OCI-LY3 (cell line): ENCODE data around the gene MLXIP.

Experiments used
- H2AFZ ChIP-seq: fragments of 200-600, 300-600 bp; shearing (Covaris generic); 2 replicates; pipeline ENCODE4 v1.6.0; 2014; ENCODE audit warnings: antibody characterized with exemption, low read depth, low read length
- H3K27ac ChIP-seq: fragments of 200-600, 300-600 bp; sonication (generic); 2 replicates; pipeline ENCODE4 v1.5.1; 2014; ENCODE audit warnings: mild to moderate bottlenecking, low read length, moderate library complexity, mixed read lengths
- H3K27me3 ChIP-seq: fragments of 200-600, 300-600 bp; sonication (generic); 2 replicates; pipeline ENCODE4 v1.6.1; 2014; ENCODE audit warnings: low read depth, low read length, mixed read lengths
- H3K36me3 ChIP-seq: fragments of 200-600, 300-600 bp; sonication (generic); replicated peaks from 2 replicates; pipeline ENCODE3; 2014; ENCODE audit warnings: low read depth, low read length, mixed read lengths
- H3K4me1 ChIP-seq: fragments of 300-600, 200-600 bp; sonication (generic); 2 replicates; pipeline ENCODE4 v1.6.1; 2014; ENCODE audit warnings: low read length, mixed read lengths
- H3K4me2 ChIP-seq: fragments of 200-600, 300-600 bp; sonication (generic); 2 replicates; pipeline ENCODE4 v1.6.1; 2014; ENCODE audit warnings: low read length, mixed read lengths
- H3K4me3 ChIP-seq: fragments of 300-600, 200-600 bp; sonication (generic); 2 replicates; pipeline ENCODE4 v1.5.1; 2014; ENCODE audit warnings: antibody characterized with exemption, mild to moderate bottlenecking, low read length, moderate library complexity
- H3K79me2 ChIP-seq: fragments of 300-600, 200-600 bp; shearing (Covaris generic); 2 replicates; pipeline ENCODE4 v1.6.1; 2014; ENCODE audit warnings: mild to moderate bottlenecking, low read length, mixed read lengths
- H3K9ac ChIP-seq: fragments of 300-600, 200-600 bp; shearing (Covaris generic); 2 replicates; pipeline ENCODE4 v1.6.0; 2014; ENCODE audit warnings: mild to moderate bottlenecking, low read length, moderate library complexity
- H3K9me3 ChIP-seq: fragments of 200-600, 300-600 bp; shearing (Covaris generic); 2 replicates; pipeline ENCODE4 v1.6.1; 2014; ENCODE audit warnings: low read length, mixed read lengths; ENCODE audit not compliant: insufficient read depth
- H4K20me1 ChIP-seq: fragments of 200-600, 300-600 bp; sonication (generic); 2 replicates; pipeline ENCODE4 v1.6.1; 2016; ENCODE audit warnings: low read length, mixed read lengths; ENCODE audit not compliant: insufficient read depth
- CTCF ChIP-seq: fragments of 200-600, 300-600 bp; sonication (generic); IDR thresholded peaks from 2 replicates; pipeline ENCODE4 v1.5.1; 2014; ENCODE audit warnings: antibody characterized with exemption, low read length, low read depth
- EZH2phosphoT487 ChIP-seq: fragments of 200-600 bp; shearing (Covaris generic); IDR thresholded peaks from 2 replicates; pipeline ENCODE4 v1.6.1; 2018; ENCODE audit warnings: antibody characterized with exemption, mixed run types, low read depth

Gene MLXIP

GRCh38 chr12:122137229-122137628, 58.7 kb downstream of the MLXIP start:
- no peak for TF ChIP-seq EZH2phosphoT487
- no peaks in the 10 kb centered on the region for H3K27me3 ChIP-seq
- no peaks in the 10 kb centered on the region for H3K79me2 ChIP-seq
- H3K36me3 ChIP-seq, result peaks cover 12% of the 10 kb centered on the region
- no peak overlapping the region for H3K4me2 ChIP-seq
- no peak overlapping the region for H3K27ac ChIP-seq
- no peaks in the 10 kb centered on the region for H4K20me1 ChIP-seq
- no peak overlapping the region for H3K9ac ChIP-seq
- H3K9me3 ChIP-seq, result no peaks in the 10 kb centered on the region
- H3K4me3 ChIP-seq, result no peak overlapping the region
- no peaks in the 10 kb centered on the region for H3K4me1 ChIP-seq
- H2AFZ ChIP-seq, result no peak overlapping the region

- peaks cover 11% of the 10 kb centered on the region for H3K36me3 ChIP-seq
- H2AFZ ChIP-seq, result no peak overlapping the region
- no peaks in the 10 kb centered on the region for H3K9me3 ChIP-seq
- H3K4me3 ChIP-seq, result no peak overlapping the region
- no peaks in the 10 kb centered on the region for H3K4me1 ChIP-seq
- H3K27ac ChIP-seq, result no peak overlapping the region
- no peak overlapping the region for H3K4me2 ChIP-seq
- no peaks in the 10 kb centered on the region for H3K27me3 ChIP-seq
- TF ChIP-seq EZH2phosphoT487 (no peak), CTCF (no peak)
- no peak overlapping the region for H3K9ac ChIP-seq
- no peaks in the 10 kb centered on the region for H3K79me2 ChIP-seq
- H4K20me1 ChIP-seq, result no peaks in the 10 kb centered on the region
Observed at GRCh38 chr12:122137681-122138080, 59.1 kb downstream of the MLXIP start.

- Histone ChIP-seq H3K27ac (no peak overlapping the region), H3K4me3 (no peak overlapping the region), H2AFZ (no peak overlapping the region), H4K20me1 (no peaks in the 10 kb centered on the region), H3K36me3 (peaks cover 12% of the 10 kb centered on the region), H3K9ac (no peak overlapping the region), H3K27me3 (no peaks in the 10 kb centered on the region), H3K9me3 (no peaks in the 10 kb centered on the region), H3K4me1 (no peaks in the 10 kb centered on the region), H3K4me2 (no peak overlapping the region), H3K79me2 (no peaks in the 10 kb centered on the region)
- TF ChIP-seq CTCF (no peak), EZH2phosphoT487 (no peak)
Observed at GRCh38 chr12:122138181-122138580, 59.6 kb downstream of the MLXIP start.

- H4K20me1 ChIP-seq, result no peaks in the 10 kb centered on the region
- H3K4me1 ChIP-seq, result no peaks in the 10 kb centered on the region
- no peak overlapping the region for H3K4me2 ChIP-seq
- no peaks in the 10 kb centered on the region for H3K27me3 ChIP-seq
- H3K27ac ChIP-seq, result no peak overlapping the region
- H3K9ac ChIP-seq, result no peak overlapping the region
- peaks cover 11% of the 10 kb centered on the region for H3K36me3 ChIP-seq
- no peaks in the 10 kb centered on the region for H3K9me3 ChIP-seq
- TF ChIP-seq CTCF, result no peak
- TF ChIP-seq EZH2phosphoT487, result no peak
- no peaks in the 10 kb centered on the region for H3K79me2 ChIP-seq
- H3K4me3 ChIP-seq, result no peak overlapping the region
- H2AFZ ChIP-seq, result no peak overlapping the region
Observed at GRCh38 chr12:122138616-122139015, 60.1 kb downstream of the MLXIP start.

- Histone ChIP-seq H3K79me2 (no peaks in the 10 kb centered on the region), H3K27me3 (no peaks in the 10 kb centered on the region), H3K9me3 (no peaks in the 10 kb centered on the region), H3K9ac (no peak overlapping the region), H3K36me3 (peaks cover 9% of the 10 kb centered on the region), H4K20me1 (no peaks in the 10 kb centered on the region), H3K27ac (no peak overlapping the region), H3K4me3 (no peak overlapping the region), H3K4me1 (no peaks in the 10 kb centered on the region), H3K4me2 (no peak overlapping the region), H2AFZ (no peak overlapping the region)
- no peak for TF ChIP-seq EZH2phosphoT487
Observed at GRCh38 chr12:122139266-122139665, 60.7 kb downstream of the MLXIP start.
